Ishikawa (cell line): ENCODE data around the gene NCOR2.

Experiments
- NFIC ChIP-seq: IDR thresholded peaks from 2 replicates; pipeline ENCODE4 v1.6.1; 2012
- TCF12 ChIP-seq: IDR thresholded peaks from 2 replicates; pipeline ENCODE4 v1.6.1; 2012; ENCODE audit warnings: low read depth
- ZBTB7A ChIP-seq: IDR thresholded peaks from 2 replicates; pipeline ENCODE4 v1.6.1; 2012; ENCODE audit warnings: low read depth

GRCh38 chr12:124548854-124549378 is 18.5 kb downstream of the NCOR2 start:
- TF ChIP-seq NFIC (no peak), ZBTB7A (no peak), TCF12 (no peak)
